IMR-90 (cell line): ENCODE results near the gene MIER2. TPM values are rescaled to one million over a fixed set of nuclear protein-coding genes. Genes with fewer than 3 reads are reported as not detected.

Experiments
- ATAC-seq: fragments of 200-7000 bp; cut with Tn5 transposase; 2 replicates; pipeline ENCODE4 v1.9.1; 2020; ENCODE audit warnings: low read depth, mild to moderate bottlenecking, moderate library complexity
- BruUV-seq: library from RNA; stranded (reverse); fragments of 400-500 nt; replicated peaks from 2 replicates; lab custom pipeline; 2021; lab: Mats Ljungman, UMichigan
- CTCF ChIA-PET: fragments of 300-600 bp; formaldehyde crosslinking; extraction: SDS; loops from one replicate; lab custom pipeline; 2021; ENCODE audit warnings: antibody characterized with exemption; lab: Yijun Ruan, JAX
- POLR2A ChIA-PET: fragments of 300-600 bp; sonication (Branson Sonifier 250); formaldehyde crosslinking; loops from one replicate; lab custom pipeline; 2022; ENCODE audit warnings: antibody characterized with exemption; ENCODE audit not compliant: unreplicated experiment; lab: Charles Lee
- DNase-seq: peaks from one replicate; pipeline ENCODE4 v3.0.0; 2013
- H2AFZ ChIP-seq: replicated peaks from 2 replicates; pipeline ENCODE3; 2013; ENCODE audit warnings: low read length, mild to moderate bottlenecking; ENCODE audit not compliant: poor library complexity
- H2AK5ac ChIP-seq: 2 replicates; pipeline ENCODE4 v1.6.1; 2013; ENCODE audit warnings: low read depth, low read length, inconsistent platforms
- H2AK9ac ChIP-seq: replicated peaks from 2 replicates; pipeline ENCODE3; 2013; ENCODE audit warnings: mild to moderate bottlenecking, low read depth, low read length, moderate library complexity; ENCODE audit not compliant: poor library complexity
- H2BK120ac ChIP-seq: 2 replicates; pipeline ENCODE4 v1.6.1; 2013; ENCODE audit warnings: low read depth, low read length, inconsistent platforms
- H2BK15ac ChIP-seq: 3 replicates; pipeline ENCODE4 v1.6.1; 2013; ENCODE audit warnings: low read depth, low read length, inconsistent platforms
- H2BK20ac ChIP-seq: 2 replicates; pipeline ENCODE4 v1.6.1; 2013; ENCODE audit warnings: low read depth, mild to moderate bottlenecking, inconsistent platforms, low read length, moderate library complexity
- H2BK5ac ChIP-seq: 2 replicates; pipeline ENCODE4 v1.6.1; 2013; ENCODE audit warnings: mild to moderate bottlenecking, low read depth, low read length, inconsistent platforms; ENCODE audit not compliant: poor library complexity, severe bottlenecking
- H3K14ac ChIP-seq: replicated peaks from 2 replicates; pipeline ENCODE4 v1.6.1; 2013; ENCODE audit warnings: low read depth, low read length, inconsistent platforms
- H3K18ac ChIP-seq: 2 replicates; pipeline ENCODE4 v1.6.1; 2013; ENCODE audit warnings: low read depth, low read length, control low read depth
- H3K23ac ChIP-seq: 2 replicates; pipeline ENCODE4 v1.6.1; 2013; ENCODE audit warnings: low read depth, low read length, inconsistent platforms
- H3K27ac ChIP-seq: 2 replicates; pipeline ENCODE4 v1.5.1; 2013; ENCODE audit warnings: mild to moderate bottlenecking, control low read depth, low read length; ENCODE audit not compliant: insufficient read depth
- H3K27me3 ChIP-seq: 2 replicates; pipeline ENCODE4 v1.6.1; 2013; ENCODE audit warnings: low read length; ENCODE audit not compliant: control insufficient read depth, insufficient read depth
- H3K36me3 ChIP-seq: 2 replicates; pipeline ENCODE4 v1.6.1; 2013; ENCODE audit warnings: low read length, mixed read lengths; ENCODE audit not compliant: control insufficient read depth, insufficient read depth
- H3K4ac ChIP-seq: 2 replicates; pipeline ENCODE4 v1.6.1; 2013; ENCODE audit warnings: low read depth, low read length, inconsistent platforms
- H3K4me1 ChIP-seq: 2 replicates; pipeline ENCODE4 v1.6.1; 2013; ENCODE audit warnings: low read length, mixed read lengths; ENCODE audit not compliant: control insufficient read depth, insufficient read depth
- H3K4me2 ChIP-seq: 2 replicates; pipeline ENCODE4 v1.6.1; 2013; ENCODE audit warnings: low read depth, mild to moderate bottlenecking, control low read depth, low read length, moderate library complexity
- H3K4me3 ChIP-seq: 2 replicates; pipeline ENCODE4 v1.5.1; 2013; ENCODE audit warnings: low read depth, mild to moderate bottlenecking, control low read depth, low read length, moderate library complexity; ENCODE audit not compliant: insufficient read depth
- H3K56ac ChIP-seq: 2 replicates; pipeline ENCODE4 v1.6.1; 2013; ENCODE audit warnings: low read length, inconsistent platforms; ENCODE audit not compliant: insufficient read depth; ENCODE audit errors: extremely low read depth
- H3K79me1 ChIP-seq, 2 experiments: 2 replicates each; pipeline ENCODE4 v1.6.1; 2013; ENCODE audit warnings: low read length in 2 of 2, inconsistent platforms in 1 of 2, low read depth in 1 of 2
- H3K9ac ChIP-seq: 2 replicates; pipeline ENCODE4 v1.6.1; 2013; ENCODE audit warnings: low read depth, low read length, control low read depth
- H3K9me1 ChIP-seq: 2 replicates; pipeline ENCODE4 v1.6.1; 2013; ENCODE audit warnings: low read length, inconsistent platforms; ENCODE audit not compliant: insufficient read depth
- H3K9me3 ChIP-seq: 2 replicates; pipeline ENCODE4 v1.6.1; 2013; ENCODE audit warnings: low read length; ENCODE audit not compliant: control insufficient read depth, insufficient read depth
- H4K20me1 ChIP-seq: 2 replicates; pipeline ENCODE4 v1.6.1; 2013; ENCODE audit warnings: low read length, inconsistent platforms; ENCODE audit not compliant: insufficient read depth
- H4K5ac ChIP-seq: 2 replicates; pipeline ENCODE4 v1.6.1; 2013; ENCODE audit warnings: mild to moderate bottlenecking, low read depth, low read length, control low read depth
- H4K8ac ChIP-seq, 2 experiments: 2 replicates each; pipeline ENCODE4 v1.6.1; 2013; ENCODE audit warnings: low read depth in 2 of 2, low read length in 2 of 2, control low read depth in 1 of 2, inconsistent platforms in 1 of 2
- H4K91ac ChIP-seq: 2 replicates; pipeline ENCODE4 v1.6.1; 2013; ENCODE audit warnings: low read depth, low read length, inconsistent platforms; ENCODE audit not compliant: insufficient read depth
- MAZ ChIP-seq: IDR thresholded peaks from 2 replicates; pipeline ENCODE4 v1.6.1; 2012; ENCODE audit warnings: low read depth, mild to moderate bottlenecking, low read length, improper control_type of control experiment, moderate library complexity, borderline replicate concordance
- POLR2A ChIP-seq: IDR thresholded peaks from 2 replicates; pipeline ENCODE4 v1.6.1; 2012; ENCODE audit warnings: mild to moderate bottlenecking, low read depth, low read length
- RAD21 ChIP-seq: IDR thresholded peaks from 2 replicates; pipeline ENCODE4 v1.6.1; 2012; ENCODE audit warnings: low read length, improper control_type of control experiment
- RCOR1 ChIP-seq: IDR thresholded peaks from 2 replicates; pipeline ENCODE4 v1.6.1; 2012; ENCODE audit warnings: mild to moderate bottlenecking, low read length, improper control_type of control experiment; ENCODE audit not compliant: insufficient replicate concordance
- RFX5 ChIP-seq: IDR thresholded peaks from 2 replicates; pipeline ENCODE4 v1.8.0; 2012; ENCODE audit warnings: low read depth, mild to moderate bottlenecking, low read length, moderate library complexity
- WGBS, 2 experiments: methylation state at CpG; one replicate each; pipeline versions ENCODE4 v1.1.5 to v1.1.7; 2013; ENCODE audit warnings: missing lambda C conversion rate in 2 of 2; ENCODE audit not compliant: insufficient read length in 1 of 2; ENCODE audit errors: extremely low coverage in 2 of 2; 5-methylcytosine and 5-hydroxymethylcytosine counted together
- dilution Hi-C: fragments of 300-500 bp; cut with HindIII; formaldehyde crosslinking; loops from one replicate; pipeline ENCODE4 v1.14.3; 2018; ENCODE audit warnings: low sequenced_read_pairs; ENCODE audit not compliant: unreplicated experiment
- in situ Hi-C: fragments of 300-500 bp; cut with MboI; formaldehyde crosslinking; loops from 3 replicates; pipeline ENCODE4 v1.14.3; 2019; ENCODE audit warnings: low sequenced_read_pairs, inconsistent platforms, mixed read lengths
- intact Hi-C: fragments of 100-400 bp; cut with micrococcal nuclease; formaldehyde crosslinking; loops from 2 replicates; pipeline ENCODE4 v1.10.0; 2022
- polyA plus RNA-seq, 3 experiments: library from polyadenylated mRNA; depleted of rRNA; stranded (reverse); fragments of >200 nt; gene quantifications; 2 replicates each; pipeline ENCODE4 v1.2.3, GENCODE V29; 2012; ENCODE audit warnings: low replicate concordance in 1 of 3
- total RNA-seq: library from RNA; depleted of rRNA; stranded (reverse); fragments of >200 nt; gene quantifications from 2 replicates; pipeline ENCODE4 v1.2.3, GENCODE V29; 2012
- TF ChIP-seq, protein P1 (sequence below): fragments of 150-350 bp; IDR thresholded peaks from 2 replicates; pipeline ENCODE4 v1.6.1; 2016; ENCODE audit warnings: low read depth, mild to moderate bottlenecking, low read length, moderate library complexity, borderline replicate concordance
- TF ChIP-seq, protein P2 (sequence below): conservative IDR thresholded peaks from 2 replicates; pipeline ENCODE4 v1.5.1; 2012; ENCODE audit warnings: mild to moderate bottlenecking, low read depth, low read length, improper control_type of control experiment

The MIER2 gene
- total and polyA plus RNA-seq, 2 of the 4 experiments (the other 2 are of a cell fraction), result 28.0 to 28.4 TPM

DNA sequence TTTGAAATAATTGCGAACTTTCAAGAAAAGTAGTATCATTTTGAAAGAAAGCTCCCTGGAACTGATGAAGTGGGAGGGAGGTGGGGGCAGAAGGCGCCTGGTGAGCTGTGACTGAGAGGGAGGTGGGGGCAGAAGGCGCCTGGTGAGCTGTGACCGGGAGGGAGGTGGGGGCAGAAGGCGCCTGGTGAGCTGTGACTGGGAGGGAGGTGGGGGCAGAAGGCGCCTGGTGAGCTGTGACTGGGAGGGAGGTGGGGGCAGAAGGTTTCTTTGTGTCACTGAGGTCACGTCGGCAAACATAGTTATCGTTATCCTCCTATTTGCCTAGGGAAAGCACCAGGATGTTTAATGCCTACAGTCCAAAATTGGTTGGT, 40.2 kb upstream of the MIER2 start:
- no TSS peak for BruUV-seq
- H3K14ac ChIP-seq, result no peak overlapping the region
- H2BK15ac ChIP-seq, result no peak overlapping the region
- H3K36me3 ChIP-seq, result no peaks in the 10 kb centered on the region
- TF ChIP-seq MAZ (no peak), POLR2A (no peak), RCOR1 (no peak), RAD21 (no peak), RFX5 (no peak)
- TF ChIP-seq, protein P1, sequence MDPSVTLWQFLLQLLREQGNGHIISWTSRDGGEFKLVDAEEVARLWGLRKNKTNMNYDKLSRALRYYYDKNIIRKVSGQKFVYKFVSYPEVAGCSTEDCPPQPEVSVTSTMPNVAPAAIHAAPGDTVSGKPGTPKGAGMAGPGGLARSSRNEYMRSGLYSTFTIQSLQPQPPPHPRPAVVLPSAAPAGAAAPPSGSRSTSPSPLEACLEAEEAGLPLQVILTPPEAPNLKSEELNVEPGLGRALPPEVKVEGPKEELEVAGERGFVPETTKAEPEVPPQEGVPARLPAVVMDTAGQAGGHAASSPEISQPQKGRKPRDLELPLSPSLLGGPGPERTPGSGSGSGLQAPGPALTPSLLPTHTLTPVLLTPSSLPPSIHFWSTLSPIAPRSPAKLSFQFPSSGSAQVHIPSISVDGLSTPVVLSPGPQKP, result no peak
- TF ChIP-seq, protein P2, sequence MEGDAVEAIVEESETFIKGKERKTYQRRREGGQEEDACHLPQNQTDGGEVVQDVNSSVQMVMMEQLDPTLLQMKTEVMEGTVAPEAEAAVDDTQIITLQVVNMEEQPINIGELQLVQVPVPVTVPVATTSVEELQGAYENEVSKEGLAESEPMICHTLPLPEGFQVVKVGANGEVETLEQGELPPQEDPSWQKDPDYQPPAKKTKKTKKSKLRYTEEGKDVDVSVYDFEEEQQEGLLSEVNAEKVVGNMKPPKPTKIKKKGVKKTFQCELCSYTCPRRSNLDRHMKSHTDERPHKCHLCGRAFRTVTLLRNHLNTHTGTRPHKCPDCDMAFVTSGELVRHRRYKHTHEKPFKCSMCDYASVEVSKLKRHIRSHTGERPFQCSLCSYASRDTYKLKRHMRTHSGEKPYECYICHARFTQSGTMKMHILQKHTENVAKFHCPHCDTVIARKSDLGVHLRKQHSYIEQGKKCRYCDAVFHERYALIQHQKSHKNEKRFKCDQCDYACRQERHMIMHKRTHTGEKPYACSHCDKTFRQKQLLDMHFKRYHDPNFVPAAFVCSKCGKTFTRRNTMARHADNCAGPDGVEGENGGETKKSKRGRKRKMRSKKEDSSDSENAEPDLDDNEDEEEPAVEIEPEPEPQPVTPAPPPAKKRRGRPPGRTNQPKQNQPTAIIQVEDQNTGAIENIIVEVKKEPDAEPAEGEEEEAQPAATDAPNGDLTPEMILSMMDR, result no peak
- H2BK120ac ChIP-seq, result no peak overlapping the region
- H3K4me2 ChIP-seq, result no peak overlapping the region
- no peak overlapping the region for H3K27ac ChIP-seq
- ChIA-PET CTCF (no interaction called here), POLR2A (no interaction called here)
- H3K27me3 ChIP-seq, result peaks cover 13% of the 10 kb centered on the region
- no peak overlapping the region for H3K56ac ChIP-seq
- no peak overlapping the region for H4K5ac ChIP-seq
- H3K9me3 ChIP-seq, result no peaks in the 10 kb centered on the region; the same call in 1 of the 2 replicates
- H3K23ac ChIP-seq, result no peak overlapping the region
- no peak overlapping the region for H2AK9ac ChIP-seq
- no peak overlapping the region for H3K9ac ChIP-seq
- in situ Hi-C loops (no loop called here), dilution Hi-C loops (no loop called here), intact Hi-C loops (loop anchor here (5.0 kb wide), 1 partner anchor 123 kb away; the partner anchor contains the start of gene TPGS1)
- no peaks in the 10 kb centered on the region for H3K79me1 ChIP-seq
- no peak overlapping the region for H2BK20ac ChIP-seq
- no peaks in the 10 kb centered on the region for H3K9me1 ChIP-seq
- no peak overlapping the region for H3K18ac ChIP-seq
- no peak overlapping the region for H2AK5ac ChIP-seq
- H2AFZ ChIP-seq, result no peak overlapping the region
- H3K4me3 ChIP-seq, result no peak overlapping the region
- H4K8ac ChIP-seq, result no peak overlapping the region
- WGBS, 2 experiments, result 40% methylated on average over 2 of the region's 9 CpGs; no CpG with 5 or more reads in 1 of the 2 experiments
- no peak overlapping the region for H3K4ac ChIP-seq
- H2BK5ac ChIP-seq, result no peak overlapping the region
- no peak for DNase-seq
- no peak for ATAC-seq
- H4K91ac ChIP-seq, result no peak overlapping the region
- H4K20me1 ChIP-seq, result no peaks in the 10 kb centered on the region
- H3K4me1 ChIP-seq, result peaks cover 2% of the 10 kb centered on the region; the same call in 1 of the 2 replicates
